A673 (cell line): ENCODE data around the gene TTC21A. TPM values are rescaled to one million over a fixed set of nuclear protein-coding genes. Genes with fewer than 3 reads are reported as not detected.

ENCODE experiments used
- BruUV-seq: library from RNA; stranded (reverse); fragments of 400-500 nt; replicated peaks from 2 replicates; lab custom pipeline; 2021; lab: Mats Ljungman, UMichigan
- CTCF ChIA-PET: fragments of 300-600 bp; sonication (Branson Sonifier 250); formaldehyde crosslinking; loops from one replicate; lab custom pipeline; 2022; ENCODE audit warnings: antibody characterized with exemption; lab: Charles Lee
- POLR2A ChIA-PET: fragments of 300-600 bp; sonication (Branson Sonifier 250); formaldehyde crosslinking; loops from one replicate; lab custom pipeline; 2022; ENCODE audit warnings: antibody characterized with exemption; ENCODE audit not compliant: low non-redundant PET; lab: Charles Lee
- DNase-seq: peaks from one replicate; pipeline ENCODE4 v3.0.0-alpha.2; 2015; ENCODE audit warnings: low spot score
- H3K27ac ChIP-seq: fragments of 200-600 bp; sonication (generic); 2 replicates; pipeline ENCODE4 v1.5.1; 2016; ENCODE audit warnings: mixed run types, low read depth, mild to moderate bottlenecking, mixed read lengths, antibody characterized with exemption, low read length; ENCODE audit not compliant: poor library complexity, severe bottlenecking
- H3K27me3 ChIP-seq: fragments of 200-600 bp; sonication (generic); replicated peaks from 2 replicates; pipeline ENCODE4 v1.6.1; 2017; ENCODE audit warnings: mixed run types, low read depth, mild to moderate bottlenecking, mixed read lengths, antibody characterized with exemption, low read length; ENCODE audit not compliant: insufficient read depth, poor library complexity
- H3K36me3 ChIP-seq: fragments of 200-600 bp; sonication (generic); 2 replicates; pipeline ENCODE4 v1.6.1; 2016; ENCODE audit warnings: mixed run types, mild to moderate bottlenecking, mixed read lengths, antibody characterized with exemption, low read length; ENCODE audit not compliant: insufficient read depth, poor library complexity, severe bottlenecking
- H3K4me1 ChIP-seq: fragments of 200-600 bp; sonication (generic); 2 replicates; pipeline ENCODE4 v1.6.1; 2017; ENCODE audit warnings: mixed run types, mild to moderate bottlenecking, mixed read lengths, antibody characterized with exemption, low read length; ENCODE audit not compliant: insufficient read depth, poor library complexity, severe bottlenecking
- H3K4me3 ChIP-seq: fragments of 200-600 bp; sonication (generic); 2 replicates; pipeline ENCODE4 v1.5.1; 2016; ENCODE audit warnings: low read depth, mixed run types, mild to moderate bottlenecking, mixed read lengths, low read length; ENCODE audit not compliant: poor library complexity, severe bottlenecking
- H3K9me3 ChIP-seq: fragments of 200-600 bp; sonication (generic); 2 replicates; pipeline ENCODE4 v1.6.1; 2016; ENCODE audit warnings: mixed run types, low read depth, mild to moderate bottlenecking, mixed read lengths, antibody characterized with exemption, low read length; ENCODE audit not compliant: poor library complexity, severe bottlenecking
- EZH2 ChIP-seq: fragments of 200-600 bp; sonication (generic); IDR thresholded peaks from 2 replicates; pipeline ENCODE4 v1.6.1; 2017; ENCODE audit warnings: borderline replicate concordance, low read depth, mild to moderate bottlenecking, mixed read lengths, antibody characterized with exemption, low read length; ENCODE audit not compliant: poor library complexity, severe bottlenecking
- intact Hi-C: fragments of 100-400 bp; cut with micrococcal nuclease; formaldehyde crosslinking; loops from one replicate; pipeline ENCODE4 v1.10.0; 2022; ENCODE audit not compliant: unreplicated experiment
- total RNA-seq: library from RNA; stranded (reverse); gene quantifications from 2 replicates; pipeline ENCODE4 v1.2.3, GENCODE V29; 2021
- TF ChIP-seq, protein P1 (sequence below): fragments of 300-800, 200-600 bp; sonication (generic); conservative IDR thresholded peaks from 2 replicates; pipeline ENCODE4 v1.5.1; 2017; ENCODE audit warnings: low read depth, mild to moderate bottlenecking, antibody characterized with exemption, low read length, moderate library complexity, mixed read lengths

Gene TTC21A
- total RNA-seq, 1 experiment from 2014 or later: 1.4 TPM

DNA sequence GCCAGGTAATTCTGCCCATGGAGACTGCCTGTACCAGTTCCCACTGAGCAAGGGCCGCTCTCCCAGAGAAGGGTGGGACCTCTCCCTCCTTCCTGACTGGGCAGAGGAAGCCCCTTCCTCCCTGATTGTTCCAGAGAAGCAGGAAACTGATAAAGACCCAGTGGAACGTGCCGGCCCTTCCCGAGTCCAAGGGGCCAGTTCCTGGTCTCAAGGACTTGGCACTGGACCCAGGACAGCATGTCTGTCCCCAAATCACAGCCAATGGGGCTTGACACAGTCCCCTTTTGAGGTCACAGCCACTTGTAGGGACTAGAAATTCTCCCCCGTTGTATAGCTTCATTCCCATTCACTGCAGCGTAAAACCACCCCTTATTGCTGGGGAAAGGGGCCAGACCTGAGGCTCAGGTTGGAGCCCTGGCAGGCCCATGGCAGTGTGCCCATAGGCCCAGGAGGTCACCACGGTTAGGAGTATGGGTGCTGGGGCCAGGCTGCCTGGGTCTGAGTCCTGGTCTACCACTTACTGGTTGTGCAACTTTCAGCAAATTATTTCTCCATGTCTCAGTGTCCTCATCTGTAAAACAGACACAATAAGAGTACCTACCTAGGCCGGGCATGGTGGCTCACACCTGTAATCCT lies 27.8 kb downstream of the TTC21A start:
- Histone ChIP-seq H3K27ac (no peak overlapping the region), H3K4me3 (no peak overlapping the region), H3K4me1 (no peaks in the 10 kb centered on the region), H3K27me3 (no peaks in the 10 kb centered on the region), H3K9me3 (no peaks in the 10 kb centered on the region), H3K36me3 (no peaks in the 10 kb centered on the region)
- TF ChIP-seq, protein P1, sequence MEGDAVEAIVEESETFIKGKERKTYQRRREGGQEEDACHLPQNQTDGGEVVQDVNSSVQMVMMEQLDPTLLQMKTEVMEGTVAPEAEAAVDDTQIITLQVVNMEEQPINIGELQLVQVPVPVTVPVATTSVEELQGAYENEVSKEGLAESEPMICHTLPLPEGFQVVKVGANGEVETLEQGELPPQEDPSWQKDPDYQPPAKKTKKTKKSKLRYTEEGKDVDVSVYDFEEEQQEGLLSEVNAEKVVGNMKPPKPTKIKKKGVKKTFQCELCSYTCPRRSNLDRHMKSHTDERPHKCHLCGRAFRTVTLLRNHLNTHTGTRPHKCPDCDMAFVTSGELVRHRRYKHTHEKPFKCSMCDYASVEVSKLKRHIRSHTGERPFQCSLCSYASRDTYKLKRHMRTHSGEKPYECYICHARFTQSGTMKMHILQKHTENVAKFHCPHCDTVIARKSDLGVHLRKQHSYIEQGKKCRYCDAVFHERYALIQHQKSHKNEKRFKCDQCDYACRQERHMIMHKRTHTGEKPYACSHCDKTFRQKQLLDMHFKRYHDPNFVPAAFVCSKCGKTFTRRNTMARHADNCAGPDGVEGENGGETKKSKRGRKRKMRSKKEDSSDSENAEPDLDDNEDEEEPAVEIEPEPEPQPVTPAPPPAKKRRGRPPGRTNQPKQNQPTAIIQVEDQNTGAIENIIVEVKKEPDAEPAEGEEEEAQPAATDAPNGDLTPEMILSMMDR: no peak
- no peak for TF ChIP-seq EZH2
- no TSS peak for BruUV-seq
- intact Hi-C loops: no loop called here
- CTCF ChIA-PET: no interaction called here
- POLR2A ChIA-PET: no interaction called here
- DNase-seq: no peak

DNA sequence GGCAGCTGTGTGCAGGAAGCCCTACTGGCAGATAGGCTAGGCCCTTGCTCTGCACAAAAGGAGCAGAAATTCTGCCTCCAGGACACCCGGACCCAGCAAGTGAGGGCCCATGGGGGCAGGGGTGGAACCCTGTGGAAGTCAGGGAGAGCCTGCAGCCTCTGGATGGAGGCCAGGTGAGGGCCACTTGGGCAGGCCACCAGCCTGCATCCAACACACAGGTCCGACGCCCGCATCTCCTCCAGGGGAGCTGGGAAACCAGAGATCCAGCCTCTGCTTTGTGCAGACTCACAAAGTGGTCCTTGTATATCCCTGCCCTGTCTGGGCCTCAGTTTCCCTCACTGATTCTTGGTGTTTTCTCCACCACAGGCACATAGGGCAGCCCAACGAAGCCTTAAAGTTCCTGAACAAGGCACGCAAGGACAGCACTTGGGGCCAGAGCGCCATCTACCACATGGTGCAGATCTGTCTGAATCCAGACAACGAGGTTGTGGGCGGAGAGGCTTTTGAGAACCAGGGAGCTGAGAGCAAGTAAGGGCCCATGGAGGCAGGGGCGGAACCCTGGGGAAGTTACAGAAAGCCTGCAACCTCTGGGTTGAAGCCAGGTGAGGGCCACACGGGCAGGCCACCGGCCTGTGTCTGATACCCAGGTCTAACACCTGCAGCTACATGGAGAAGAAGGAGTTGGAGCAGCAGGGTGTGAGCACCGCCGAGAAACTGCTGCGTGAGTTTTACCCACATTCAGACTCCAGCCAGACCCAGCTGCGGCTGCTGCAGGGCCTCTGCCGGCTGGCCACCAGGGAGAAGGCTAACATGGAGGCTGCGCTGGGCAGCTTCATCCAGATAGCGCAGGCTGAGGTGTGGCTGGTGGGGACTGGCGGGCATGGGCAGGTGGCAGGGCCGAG lies 29.3 kb downstream of the TTC21A start:
- POLR2A ChIA-PET: no interaction called here
- no TSS peak for BruUV-seq
- intact Hi-C loops: no loop called here

DNA sequence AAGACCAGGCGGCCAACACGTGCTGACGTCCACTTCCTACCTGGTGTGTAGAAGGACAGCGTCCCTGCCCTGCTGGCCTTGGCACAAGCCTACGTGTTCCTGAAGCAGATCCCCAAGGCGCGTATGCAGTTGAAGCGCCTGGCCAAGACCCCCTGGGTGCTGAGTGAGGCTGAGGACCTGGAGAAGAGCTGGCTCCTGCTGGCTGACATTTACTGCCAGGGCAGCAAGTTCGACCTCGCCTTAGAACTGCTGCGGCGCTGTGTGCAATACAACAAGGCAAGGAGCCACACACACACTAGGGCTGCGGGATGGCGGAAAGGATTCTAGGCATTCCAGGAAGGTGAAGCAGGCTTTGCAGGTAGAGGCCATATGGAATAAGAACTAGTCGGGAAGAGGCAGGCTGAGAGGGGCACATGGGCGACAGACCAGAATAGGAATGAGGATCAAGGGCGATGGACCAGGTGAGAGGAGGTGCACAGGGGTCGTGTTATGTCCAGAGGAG lies 30.0 kb downstream of the TTC21A start:
- intact Hi-C loops: no loop called here
- BruUV-seq: no TSS peak
- H3K4me1 ChIP-seq: no peaks in the 10 kb centered on the region
- TF ChIP-seq, protein P1: no peak
- TF ChIP-seq EZH2: no peak
- CTCF ChIA-PET: no interaction called here
- no peak overlapping the region for H3K27ac ChIP-seq
- POLR2A ChIA-PET: no interaction called here
- DNase-seq: no peak
- H3K27me3 ChIP-seq: no peaks in the 10 kb centered on the region
- H3K36me3 ChIP-seq: peaks cover under 1% of the 10 kb centered on the region
- H3K4me3 ChIP-seq: no peak overlapping the region
- no peaks in the 10 kb centered on the region for H3K9me3 ChIP-seq

More for the DNA sequence above, 29.3 kb downstream of the TTC21A start:
- H3K4me3 ChIP-seq: no peak overlapping the region
- TF ChIP-seq, protein P1: no peak
- no peak for TF ChIP-seq EZH2
- no peaks in the 10 kb centered on the region for H3K36me3 ChIP-seq
- no peaks in the 10 kb centered on the region for H3K4me1 ChIP-seq
- H3K9me3 ChIP-seq: no peaks in the 10 kb centered on the region
- CTCF ChIA-PET: no interaction called here
- no peaks in the 10 kb centered on the region for H3K27me3 ChIP-seq
- no peak overlapping the region for H3K27ac ChIP-seq
- DNase-seq: no peak
